Measurements from ENCODE around the gene KCNAB1. TPM values are rescaled to one million over a fixed set of nuclear protein-coding genes. Genes with fewer than 3 reads are reported as not detected.

KCNAB1 gene
- total and polyA plus RNA-seq, 10 of the 15 experiments (the other 5 are each of a cell fraction or from before 2014, with no cell fraction given), result 0.11 to 0.69 (median 0.43) TPM; not detected in 6

DNA sequence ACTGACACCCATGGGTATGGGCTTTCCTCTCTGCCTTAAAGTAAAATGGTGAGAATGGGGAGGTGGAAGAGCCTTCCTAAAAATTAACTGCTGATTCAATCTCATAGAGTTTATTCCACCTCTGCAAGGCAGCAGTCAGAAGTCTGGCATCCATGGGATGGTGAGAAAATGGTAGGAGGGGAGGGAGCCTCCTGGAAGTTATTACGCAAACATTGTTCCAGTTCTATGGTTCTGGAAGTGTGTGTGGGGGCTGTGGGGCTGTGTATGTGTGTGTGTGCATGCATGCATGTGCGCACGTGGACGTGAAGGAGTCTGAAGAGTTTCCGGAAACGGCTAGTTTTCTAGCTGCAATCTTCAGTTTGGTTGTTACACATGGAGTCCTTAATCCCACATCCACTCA lies 177.6 kb downstream of the KCNAB1 start:
- no peak overlapping the region for H3K9ac ChIP-seq (ENCODE audit: control insufficient read depth, insufficient read depth, low read length)
- no peaks in the 10 kb centered on the region for H3K4me1 ChIP-seq (ENCODE audit: control insufficient read depth, insufficient read depth, low read length)
- DNase-seq (ENCODE audit: low read depth, low spot score) (no peak), ATAC-seq (no peak), FAIRE-seq (no peak)
- intact Hi-C loops (cut with micrococcal nuclease; ENCODE audit: unreplicated experiment), result no loop called here
- ChIA-PET CTCF (no interaction called here), SMC1A (ENCODE audit: uncharacterized antibody, unreplicated experiment) (no interaction called here), POLR2A (no interaction called here), RAD21 (ENCODE audit: unreplicated experiment) (no interaction called here)
- no peak for TF ChIP-seq CBX3 (IDR thresholded peaks at IDR 0.05; ENCODE audit: borderline replicate concordance, low read depth)
- TF ChIP-seq, protein P1, sequence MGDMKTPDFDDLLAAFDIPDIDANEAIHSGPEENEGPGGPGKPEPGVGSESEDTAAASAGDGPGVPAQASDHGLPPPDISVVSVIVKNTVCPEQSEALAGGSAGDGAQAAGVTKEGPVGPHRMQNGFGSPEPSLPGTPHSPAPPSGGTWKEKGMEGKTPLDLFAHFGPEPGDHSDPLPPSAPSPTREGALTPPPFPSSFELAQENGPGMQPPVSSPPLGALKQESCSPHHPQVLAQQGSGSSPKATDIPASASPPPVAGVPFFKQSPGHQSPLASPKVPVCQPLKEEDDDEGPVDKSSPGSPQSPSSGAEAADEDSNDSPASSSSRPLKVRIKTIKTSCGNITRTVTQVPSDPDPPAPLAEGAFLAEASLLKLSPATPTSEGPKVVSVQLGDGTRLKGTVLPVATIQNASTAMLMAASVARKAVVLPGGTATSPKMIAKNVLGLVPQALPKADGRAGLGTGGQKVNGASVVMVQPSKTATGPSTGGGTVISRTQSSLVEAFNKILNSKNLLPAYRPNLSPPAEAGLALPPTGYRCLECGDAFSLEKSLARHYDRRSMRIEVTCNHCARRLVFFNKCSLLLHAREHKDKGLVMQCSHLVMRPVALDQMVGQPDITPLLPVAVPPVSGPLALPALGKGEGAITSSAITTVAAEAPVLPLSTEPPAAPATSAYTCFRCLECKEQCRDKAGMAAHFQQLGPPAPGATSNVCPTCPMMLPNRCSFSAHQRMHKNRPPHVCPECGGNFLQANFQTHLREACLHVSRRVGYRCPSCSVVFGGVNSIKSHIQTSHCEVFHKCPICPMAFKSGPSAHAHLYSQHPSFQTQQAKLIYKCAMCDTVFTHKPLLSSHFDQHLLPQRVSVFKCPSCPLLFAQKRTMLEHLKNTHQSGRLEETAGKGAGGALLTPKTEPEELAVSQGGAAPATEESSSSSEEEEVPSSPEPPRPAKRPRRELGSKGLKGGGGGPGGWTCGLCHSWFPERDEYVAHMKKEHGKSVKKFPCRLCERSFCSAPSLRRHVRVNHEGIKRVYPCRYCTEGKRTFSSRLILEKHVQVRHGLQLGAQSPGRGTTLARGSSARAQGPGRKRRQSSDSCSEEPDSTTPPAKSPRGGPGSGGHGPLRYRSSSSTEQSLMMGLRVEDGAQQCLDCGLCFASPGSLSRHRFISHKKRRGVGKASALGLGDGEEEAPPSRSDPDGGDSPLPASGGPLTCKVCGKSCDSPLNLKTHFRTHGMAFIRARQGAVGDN (IDR thresholded peaks at IDR 0.05), result no peak
- TF ChIP-seq, protein P2, sequence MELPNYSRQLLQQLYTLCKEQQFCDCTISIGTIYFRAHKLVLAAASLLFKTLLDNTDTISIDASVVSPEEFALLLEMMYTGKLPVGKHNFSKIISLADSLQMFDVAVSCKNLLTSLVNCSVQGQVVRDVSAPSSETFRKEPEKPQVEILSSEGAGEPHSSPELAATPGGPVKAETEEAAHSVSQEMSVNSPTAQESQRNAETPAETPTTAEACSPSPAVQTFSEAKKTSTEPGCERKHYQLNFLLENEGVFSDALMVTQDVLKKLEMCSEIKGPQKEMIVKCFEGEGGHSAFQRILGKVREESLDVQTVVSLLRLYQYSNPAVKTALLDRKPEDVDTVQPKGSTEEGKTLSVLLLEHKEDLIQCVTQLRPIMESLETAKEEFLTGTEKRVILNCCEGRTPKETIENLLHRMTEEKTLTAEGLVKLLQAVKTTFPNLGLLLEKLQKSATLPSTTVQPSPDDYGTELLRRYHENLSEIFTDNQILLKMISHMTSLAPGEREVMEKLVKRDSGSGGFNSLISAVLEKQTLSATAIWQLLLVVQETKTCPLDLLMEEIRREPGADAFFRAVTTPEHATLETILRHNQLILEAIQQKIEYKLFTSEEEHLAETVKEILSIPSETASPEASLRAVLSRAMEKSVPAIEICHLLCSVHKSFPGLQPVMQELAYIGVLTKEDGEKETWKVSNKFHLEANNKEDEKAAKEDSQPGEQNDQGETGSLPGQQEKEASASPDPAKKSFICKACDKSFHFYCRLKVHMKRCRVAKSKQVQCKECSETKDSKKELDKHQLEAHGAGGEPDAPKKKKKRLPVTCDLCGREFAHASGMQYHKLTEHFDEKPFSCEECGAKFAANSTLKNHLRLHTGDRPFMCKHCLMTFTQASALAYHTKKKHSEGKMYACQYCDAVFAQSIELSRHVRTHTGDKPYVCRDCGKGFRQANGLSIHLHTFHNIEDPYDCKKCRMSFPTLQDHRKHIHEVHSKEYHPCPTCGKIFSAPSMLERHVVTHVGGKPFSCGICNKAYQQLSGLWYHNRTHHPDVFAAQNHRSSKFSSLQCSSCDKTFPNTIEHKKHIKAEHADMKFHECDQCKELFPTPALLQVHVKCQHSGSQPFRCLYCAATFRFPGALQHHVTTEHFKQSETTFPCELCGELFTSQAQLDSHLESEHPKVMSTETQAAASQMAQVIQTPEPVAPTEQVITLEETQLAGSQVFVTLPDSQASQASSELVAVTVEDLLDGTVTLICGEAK (IDR thresholded peaks at IDR 0.05; ENCODE audit: borderline replicate concordance), result no peak
- TF ChIP-seq CREB1 (IDR thresholded peaks at IDR 0.05; ENCODE audit: low read depth), result no peak
- TF ChIP-seq SUPT20H (IDR thresholded peaks at IDR 0.05; ENCODE audit: borderline replicate concordance, control insufficient read depth, low read depth, low read length), result no peak
- TF ChIP-seq SPI1 (IDR thresholded peaks at IDR 0.05; ENCODE audit: borderline replicate concordance, insufficient read depth, low read depth, low read length), result no peak
- TF ChIP-seq BRCA1 (IDR thresholded peaks at IDR 0.05; ENCODE audit: low read depth, low read length), result no peak
- TF ChIP-seq BMI1 (IDR thresholded peaks at IDR 0.05; ENCODE audit: borderline replicate concordance), result no peak
- TF ChIP-seq, protein P3, sequence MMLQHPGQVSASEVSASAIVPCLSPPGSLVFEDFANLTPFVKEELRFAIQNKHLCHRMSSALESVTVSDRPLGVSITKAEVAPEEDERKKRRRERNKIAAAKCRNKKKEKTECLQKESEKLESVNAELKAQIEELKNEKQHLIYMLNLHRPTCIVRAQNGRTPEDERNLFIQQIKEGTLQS (IDR thresholded peaks at IDR 0.05; ENCODE audit: borderline replicate concordance, extremely low read depth, low read depth, low read length), result no peak
- no peak for TF ChIP-seq NBN (IDR thresholded peaks at IDR 0.05)
- no peak for TF ChIP-seq IKZF1 (conservative IDR thresholded peaks at IDR 0.05)
- in situ Hi-C loops (cut with MboI), result no loop called here
- no TSS peak for BruUV-seq (replicated peaks)
- no peak overlapping the region for H2AFZ ChIP-seq (ENCODE audit: control insufficient read depth, low read depth, low read length)
- WGBS (ENCODE audit: insufficient coverage, insufficient replicate concordance, low lambda C conversion rate, missing lambda C conversion rate), result 50% methylated on average over 6 of the region's 6 CpGs
- H3K27me3 ChIP-seq (replicated peaks in 1 of 2; ENCODE audit: control insufficient read depth in 2 of 2, insufficient read depth in 2 of 2, low read length in 1 of 2), result peaks cover 0 to 6% of the 10 kb centered on the region in 2 experiments; a peak in 1 of 4 replicates
- no peaks in the 10 kb centered on the region for H3K9me3 ChIP-seq (replicated peaks; ENCODE audit: control insufficient read depth, insufficient read depth, low read length)
- no peak overlapping the region for H3K4me2 ChIP-seq (ENCODE audit: control insufficient read depth, insufficient read depth)
- H3K27ac ChIP-seq (ENCODE audit: control insufficient read depth, insufficient read depth), result no peak overlapping the region
- H3K79me2 ChIP-seq (ENCODE audit: control insufficient read depth, insufficient read depth, low read length), result no peaks in the 10 kb centered on the region
- no peaks in the 10 kb centered on the region for H3K36me3 ChIP-seq (ENCODE audit: control insufficient read depth in 2 of 2, insufficient read depth in 2 of 2, low read length in 1 of 2)
- no peaks in the 10 kb centered on the region for H4K20me1 ChIP-seq (ENCODE audit: control insufficient read depth, insufficient read depth)
- H3K4me3 ChIP-seq, result no peak overlapping the region
